DOHH2 (cell line): Measurements from ENCODE around the gene PRPF31.
A peak's percentile ranks its signal among the peaks of the same experiment; 100 is the strongest.
"Not testable (repeated sequence)": the region's sequence is repeated elsewhere in the genome, so short reads cannot be mapped to it uniquely, and the experiment has no call there.

Experiments
- H3F3A ChIP-seq: fragments of 200-600 bp; sonication (generic), shearing (Covaris generic); 2 replicates; pipeline ENCODE4 v1.6.0; 2016; ENCODE audit warnings: antibody characterized with exemption, mild to moderate bottlenecking; ENCODE audit not compliant: control insufficient read depth, insufficient read depth
- H3K27ac ChIP-seq: fragments of 200-600 bp; sonication (generic); 2 replicates; pipeline ENCODE4 v1.5.1; 2014; ENCODE audit warnings: low read depth, mild to moderate bottlenecking, low read length, moderate library complexity
- H3K27me3 ChIP-seq: fragments of 200-600 bp; sonication (generic); 2 replicates; pipeline ENCODE4 v1.6.1; 2014; ENCODE audit warnings: mild to moderate bottlenecking, low read length, mixed read lengths; ENCODE audit not compliant: control insufficient read depth
- H3K36me3 ChIP-seq: fragments of 200-600 bp; sonication (generic); 2 replicates; pipeline ENCODE4 v1.6.1; 2014; ENCODE audit warnings: mild to moderate bottlenecking, low read length, moderate library complexity, mixed read lengths; ENCODE audit not compliant: control insufficient read depth
- H3K4me1 ChIP-seq: fragments of 200-600 bp; sonication (generic); 2 replicates; pipeline ENCODE4 v1.6.1; 2014; ENCODE audit warnings: mild to moderate bottlenecking, low read length, mixed read lengths; ENCODE audit not compliant: control insufficient read depth
- H3K4me2 ChIP-seq: fragments of 200-600 bp; sonication (generic); 2 replicates; pipeline ENCODE4 v1.6.0; 2014; ENCODE audit warnings: mild to moderate bottlenecking, low read length, moderate library complexity
- H3K4me3 ChIP-seq: fragments of 200-600 bp; sonication (generic); 2 replicates; pipeline ENCODE4 v1.5.1; 2014; ENCODE audit warnings: mild to moderate bottlenecking, low read length, mixed read lengths
- H3K79me2 ChIP-seq: fragments of 200-600 bp; sonication (generic); 2 replicates; pipeline ENCODE4 v1.6.1; 2014; ENCODE audit warnings: mild to moderate bottlenecking, low read length, mixed read lengths; ENCODE audit not compliant: control insufficient read depth
- H3K9me2 ChIP-seq: fragments of 200-600 bp; sonication (generic); replicated peaks from 2 replicates; pipeline ENCODE4 v1.6.1; 2014; ENCODE audit warnings: mild to moderate bottlenecking, low read length, mixed read lengths; ENCODE audit not compliant: control insufficient read depth
- H3K9me3 ChIP-seq: fragments of 200-600 bp; sonication (generic); 2 replicates; pipeline ENCODE4 v1.6.1; 2014; ENCODE audit warnings: antibody characterized with exemption, low read length, mixed read lengths; ENCODE audit not compliant: control insufficient read depth, insufficient read depth
- H4K20me1 ChIP-seq: fragments of 200-600 bp; sonication (generic); 2 replicates; pipeline ENCODE4 v1.6.0; 2014; ENCODE audit warnings: low read depth, mild to moderate bottlenecking, antibody characterized with exemption, low read length, moderate library complexity; ENCODE audit not compliant: control insufficient read depth, insufficient read depth
- CTCF ChIP-seq: fragments of 200-600 bp; sonication (generic); IDR thresholded peaks from one replicate; pipeline ENCODE4 v1.5.1; 2014; ENCODE audit warnings: antibody characterized with exemption, mild to moderate bottlenecking, low read depth, low read length; ENCODE audit not compliant: poor library complexity, severe bottlenecking
- EZH2phosphoT487 ChIP-seq: fragments of 200-600 bp; sonication (generic); IDR thresholded peaks from 2 replicates; pipeline ENCODE4 v1.6.1; 2017; ENCODE audit warnings: borderline replicate concordance, mild to moderate bottlenecking, antibody characterized with exemption, low read length, moderate library complexity, mixed read lengths

Gene PRPF31

GRCh38 chr19:54165222-54165621 is 49.7 kb downstream of the PRPF31 start:
- H3K9me2 ChIP-seq: no peaks in the 10 kb centered on the region
- TF ChIP-seq CTCF (no peak), EZH2phosphoT487 (no peak)
- no peak overlapping the region for H3K4me2 ChIP-seq
- peaks cover 26% of the 10 kb centered on the region for H3K4me1 ChIP-seq
- no peaks in the 10 kb centered on the region; the same call in 1 of the 2 replicates for H3K36me3 ChIP-seq
- peaks cover 5% of the 10 kb centered on the region for H4K20me1 ChIP-seq
- no peak overlapping the region for H3K4me3 ChIP-seq
- H3K27me3 ChIP-seq: no peaks in the 10 kb centered on the region
- H3K27ac ChIP-seq: no peak overlapping the region
- H3F3A ChIP-seq: no peaks in the 10 kb centered on the region
- H3K79me2 ChIP-seq: peaks cover 13% of the 10 kb centered on the region
- no peaks in the 10 kb centered on the region for H3K9me3 ChIP-seq

- Histone ChIP-seq H3K36me3 (no peaks in the 10 kb centered on the region), H3K4me3 (peak overlapping the region; percentile 43; the same call in 1 of the 2 replicates), H4K20me1 (no peaks in the 10 kb centered on the region), H3K9me3 (no peaks in the 10 kb centered on the region), H3K79me2 (no peaks in the 10 kb centered on the region), H3K27ac (no peak overlapping the region), H3K9me2 (no peaks in the 10 kb centered on the region), H3K4me2 (peak overlapping the region; percentile 53), H3K4me1 (peaks cover 13% of the 10 kb centered on the region), H3K27me3 (no peaks in the 10 kb centered on the region), H3F3A (no peaks in the 10 kb centered on the region; the same call in 1 of the 2 replicates)
- TF ChIP-seq EZH2phosphoT487 (no peak), CTCF (peak; percentile 73)
Measured at GRCh38 chr19:54168174-54168917, 52.8 kb downstream of the PRPF31 start.

GRCh38 chr19:54169149-54169740 is 53.7 kb downstream of the PRPF31 start:
- Histone ChIP-seq H3F3A (no peaks in the 10 kb centered on the region; the same call in 1 of the 2 replicates), H3K27ac (no peak overlapping the region), H3K9me3 (no peaks in the 10 kb centered on the region), H3K9me2 (no peaks in the 10 kb centered on the region), H3K27me3 (no peaks in the 10 kb centered on the region), H3K4me3 (no peak overlapping the region), H3K79me2 (no peaks in the 10 kb centered on the region), H3K4me2 (no peak overlapping the region), H3K36me3 (no peaks in the 10 kb centered on the region), H4K20me1 (no peaks in the 10 kb centered on the region), H3K4me1 (peaks cover 22% of the 10 kb centered on the region)
- no peak for TF ChIP-seq CTCF
- no peak for TF ChIP-seq EZH2phosphoT487

- H3K4me2 ChIP-seq, H3K27ac ChIP-seq, H3K27me3 ChIP-seq: not testable (repeated sequence)
Measured at GRCh38 chr19:54171736-54172431, 56.3 kb downstream of the PRPF31 start.

More at GRCh38 chr19:54171736-54172431, 56.3 kb downstream of the PRPF31 start:
- not testable (repeated sequence) for H3K79me2 ChIP-seq, H3F3A ChIP-seq, H3K9me3 ChIP-seq, H3K9me2 ChIP-seq, H3K36me3 ChIP-seq, H4K20me1 ChIP-seq, H3K4me3 ChIP-seq
- peaks cover 25% of the 10 kb centered on the region for H3K4me1 ChIP-seq
